Neuronal stem cell (in vitro differentiated cells): ENCODE measurements around the gene BLOC1S3. TPM values are rescaled to one million over a fixed set of nuclear protein-coding genes. Genes with fewer than 3 reads are reported as not detected.
A peak's percentile ranks its signal among the peaks of the same experiment; 100 is the strongest.

ENCODE experiments used
- DNase-seq: peaks from one replicate; pipeline ENCODE4 v3.0.0-alpha.2; 2013; ENCODE audit warnings: low spot score
- H2AFZ ChIP-seq: one replicate; pipeline ENCODE4 v1.6.1; 2013; ENCODE audit warnings: mild to moderate bottlenecking, low read length, inconsistent platforms
- H2AK5ac ChIP-seq: 2 replicates; pipeline ENCODE4 v1.6.1; 2013; ENCODE audit warnings: low read depth, mild to moderate bottlenecking, inconsistent platforms, low read length, moderate library complexity, mixed read lengths
- H2BK120ac ChIP-seq: 2 replicates; pipeline ENCODE4 v1.6.1; 2013; ENCODE audit warnings: low read depth, mild to moderate bottlenecking, inconsistent platforms, low read length, moderate library complexity, mixed read lengths
- H2BK12ac ChIP-seq: one replicate; pipeline ENCODE4 v1.6.1; 2013; ENCODE audit warnings: low read length, inconsistent platforms
- H2BK15ac ChIP-seq: 2 replicates; pipeline ENCODE4 v1.6.1; 2013; ENCODE audit warnings: mild to moderate bottlenecking, low read length, inconsistent platforms, mixed read lengths
- H2BK5ac ChIP-seq: one replicate; pipeline ENCODE4 v1.6.1; 2013; ENCODE audit warnings: inconsistent platforms, mild to moderate bottlenecking, low read length, moderate library complexity
- H3K14ac ChIP-seq: one replicate; pipeline ENCODE4 v1.6.1; 2013; ENCODE audit warnings: low read length, inconsistent platforms
- H3K18ac ChIP-seq: 2 replicates; pipeline ENCODE4 v1.6.1; 2013; ENCODE audit warnings: low read length, inconsistent platforms
- H3K23ac ChIP-seq: 2 replicates; pipeline ENCODE4 v1.6.1; 2013; ENCODE audit warnings: low read depth, mild to moderate bottlenecking, mixed read lengths, low read length, inconsistent platforms; ENCODE audit not compliant: poor library complexity
- H3K27ac ChIP-seq: replicated peaks from 3 replicates; pipeline ENCODE4 v1.5.1; 2013; ENCODE audit warnings: low read length, inconsistent platforms
- H3K27me3 ChIP-seq, 3 experiments: 2 replicates each; pipeline ENCODE4 v1.6.1; 2013; ENCODE audit warnings: low read length in 3 of 3, mild to moderate bottlenecking in 2 of 3, inconsistent platforms in 1 of 3, low read depth in 1 of 3, mixed read lengths in 1 of 3, moderate library complexity in 1 of 3; ENCODE audit not compliant: control insufficient read depth in 3 of 3, insufficient read depth in 3 of 3
- H3K36me3 ChIP-seq, 2 donors: replicated peaks in 1 of 2; 2 replicates each; pipeline ENCODE4 v1.6.1; 2013; ENCODE audit warnings: low read length in 2 of 2; ENCODE audit not compliant: control insufficient read depth in 2 of 2, insufficient read depth in 2 of 2
- H3K4ac ChIP-seq: 2 replicates; pipeline ENCODE4 v1.6.1; 2013; ENCODE audit warnings: inconsistent platforms, mild to moderate bottlenecking, low read length, moderate library complexity
- H3K4me1 ChIP-seq, 2 donors: 1 replicate in 1 of 2; 2 replicates in 1 of 2; pipeline ENCODE4 v1.6.1; 2013; ENCODE audit warnings: low read length in 2 of 2, low read depth in 1 of 2; ENCODE audit not compliant: control insufficient read depth in 2 of 2, insufficient read depth in 1 of 2
- H3K4me2 ChIP-seq: one replicate; pipeline ENCODE4 v1.6.1; 2013; ENCODE audit warnings: mild to moderate bottlenecking, low read length, inconsistent platforms; ENCODE audit not compliant: insufficient read depth, poor library complexity, severe bottlenecking
- H3K4me3 ChIP-seq, 2 donors: 2 replicates each; pipeline ENCODE4 v1.5.1; 2013; ENCODE audit warnings: low read length in 2 of 2, mild to moderate bottlenecking in 2 of 2, inconsistent platforms in 1 of 2, moderate library complexity in 1 of 2
- H3K79me1 ChIP-seq: one replicate; pipeline ENCODE4 v1.6.1; 2013; ENCODE audit warnings: low read depth, mild to moderate bottlenecking, inconsistent platforms, low read length, moderate library complexity
- H3K9ac ChIP-seq: one replicate; pipeline ENCODE4 v1.6.1; 2013; ENCODE audit warnings: mild to moderate bottlenecking, low read depth, low read length, inconsistent platforms; ENCODE audit not compliant: poor library complexity
- H3K9me3 ChIP-seq, 2 donors: replicated peaks in 1 of 2; 2 replicates each; pipeline versions ENCODE3 to v1.6.1; 2013; ENCODE audit warnings: low read length in 2 of 2, mild to moderate bottlenecking in 2 of 2, inconsistent platforms in 1 of 2, low read depth in 1 of 2, mixed read lengths in 1 of 2, moderate library complexity in 1 of 2; ENCODE audit not compliant: control insufficient read depth in 2 of 2, insufficient read depth in 1 of 2
- H4K8ac ChIP-seq: one replicate; pipeline ENCODE4 v1.6.1; 2013; ENCODE audit warnings: low read depth, mild to moderate bottlenecking, inconsistent platforms, low read length, moderate library complexity
- H4K91ac ChIP-seq: one replicate; pipeline ENCODE4 v1.6.1; 2013; ENCODE audit warnings: low read length, low read depth, mild to moderate bottlenecking, inconsistent platforms; ENCODE audit not compliant: poor library complexity
- WGBS, 2 donors: extraction: QIAGEN DNeasy Blood & Tissue Kit; methylation state at CpG; one replicate each; pipeline ENCODE4 v1.1.7; 2013; ENCODE audit warnings: missing lambda C conversion rate in 2 of 2, mixed read lengths in 1 of 2; ENCODE audit not compliant: insufficient read length in 2 of 2, insufficient replicate concordance in 1 of 2; ENCODE audit errors: extremely low coverage in 2 of 2; 5-methylcytosine and 5-hydroxymethylcytosine counted together
- polyA plus RNA-seq, 2 experiments: library from polyadenylated mRNA; stranded (reverse); fragments of 200-250 nt; gene quantifications; one replicate each; pipeline ENCODE4 v1.2.3, GENCODE V29; 2013

BLOC1S3 gene, protein sequence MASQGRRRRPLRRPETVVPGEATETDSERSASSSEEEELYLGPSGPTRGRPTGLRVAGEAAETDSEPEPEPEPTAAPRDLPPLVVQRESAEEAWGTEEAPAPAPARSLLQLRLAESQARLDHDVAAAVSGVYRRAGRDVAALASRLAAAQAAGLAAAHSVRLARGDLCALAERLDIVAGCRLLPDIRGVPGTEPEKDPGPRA
- polyA plus RNA-seq (2013, experiment 1 of 2) = 3.6 TPM
- 3.7 TPM for polyA plus RNA-seq (2013, experiment 2 of 2)

DNA sequence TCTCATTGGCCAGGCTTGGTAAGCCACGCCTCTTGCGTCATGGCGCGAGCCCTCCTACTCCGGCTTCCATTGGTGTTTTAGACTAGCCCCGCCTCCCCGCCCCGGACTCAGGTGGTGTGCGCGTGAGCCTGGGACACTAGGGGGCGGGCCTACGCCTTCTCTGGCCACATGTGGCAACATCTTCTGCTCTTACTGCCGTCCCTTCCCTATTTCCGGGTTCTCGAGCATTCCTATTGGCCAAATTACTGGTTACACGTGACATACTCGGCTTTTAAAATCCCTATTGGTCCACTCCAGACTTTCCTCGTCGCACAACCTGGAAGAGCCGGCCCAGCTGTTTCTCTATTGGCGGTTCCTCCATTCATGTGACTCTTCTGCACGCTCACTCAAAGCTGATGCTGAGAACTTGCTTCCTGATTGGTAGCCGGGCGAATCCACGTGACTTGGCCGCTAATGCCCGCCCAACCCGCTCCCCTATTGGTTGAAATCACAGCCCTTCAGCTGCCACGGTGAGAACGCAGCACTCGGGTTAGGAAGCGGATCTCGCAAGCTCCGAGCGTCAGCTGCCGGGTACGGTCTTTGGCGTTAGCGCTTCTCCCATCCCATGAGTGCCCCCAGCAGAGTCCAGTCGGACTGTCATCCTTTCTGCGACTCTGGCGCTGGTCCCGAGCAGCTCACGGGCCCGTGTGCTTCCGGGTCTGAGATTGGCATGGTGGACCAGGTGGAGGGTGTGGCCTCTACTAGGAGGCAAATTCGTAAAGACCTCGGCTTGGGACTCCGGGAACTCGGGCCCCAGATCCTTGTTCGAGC, at the start of gene BLOC1S3:
Gene BLOC1S3, plus strand, starts transcription at position 523 of the 810 bp plus-strand sequence. CDS start 513 bp downstream, outside the sequence.
- no peaks in the 10 kb centered on the region for H3K27me3 ChIP-seq
- peak within 1 kb of the TSS; percentile 61 for H3K14ac ChIP-seq
- peak within 1 kb of the TSS; percentile 90 for H3K9ac ChIP-seq
- no peak within 1 kb of the TSS for H4K91ac ChIP-seq
- H2AK5ac ChIP-seq = peak within 1 kb of the TSS; percentile 63
- H2BK120ac ChIP-seq = peak within 1 kb of the TSS; percentile 55
- peak within 1 kb of the TSS; percentile 94 for H2AFZ ChIP-seq
- WGBS, 2 donors = no CpG with 5 or more reads among the region's 51 CpGs
- H3K4me2 ChIP-seq = peak within 1 kb of the TSS; percentile 82
- no peak within 1 kb of the TSS for H3K4ac ChIP-seq
- no peaks in the 10 kb centered on the region for H3K9me3 ChIP-seq
- H4K8ac ChIP-seq = no peak within 1 kb of the TSS
- peak within 1 kb of the TSS; percentile 22 for H2BK12ac ChIP-seq
- no peak within 1 kb of the TSS for H2BK15ac ChIP-seq
- H3K23ac ChIP-seq = peak within 1 kb of the TSS; percentile 87
- peak within 1 kb of the TSS; percentile 89 for H3K18ac ChIP-seq
- H3K36me3 ChIP-seq = peaks cover 0 to 5% of the 10 kb centered on the region in 2 donors
- peaks cover 2 to 6% of the 10 kb centered on the region in 2 donors for H3K4me1 ChIP-seq
- peak within 1 kb of the TSS; percentile 91 to 97 for H3K4me3 ChIP-seq
- peak; percentile 100 for DNase-seq
- peaks cover 1% of the 10 kb centered on the region for H3K79me1 ChIP-seq
- no peak within 1 kb of the TSS for H3K27ac ChIP-seq
- no peak within 1 kb of the TSS for H2BK5ac ChIP-seq

DNA sequence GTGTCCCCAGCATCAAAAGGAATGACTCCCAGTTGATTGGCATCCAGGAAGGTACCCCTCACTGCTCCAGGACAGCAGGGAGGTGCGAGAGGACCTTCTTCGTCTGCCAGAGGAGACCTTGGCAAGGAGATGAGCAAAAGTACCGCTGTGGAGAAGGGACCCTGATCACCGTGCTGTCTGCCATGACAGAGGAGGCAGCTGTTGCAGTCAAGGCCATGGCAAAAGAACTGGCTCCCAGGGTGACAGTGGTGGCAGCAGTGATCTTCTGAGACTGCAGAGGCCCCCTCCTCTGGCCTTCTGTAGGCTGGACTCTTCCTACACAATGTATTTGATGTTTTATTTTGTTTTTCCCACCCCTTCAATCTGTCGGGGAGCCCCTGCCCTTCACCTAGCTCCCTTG, 49.8 kb upstream of the BLOC1S3 start:
- Histone ChIP-seq H4K8ac (no peak overlapping the region), H2AK5ac (no peak overlapping the region), H2BK12ac (no peak overlapping the region), H3K18ac (no peak overlapping the region), H2BK120ac (no peak overlapping the region), H3K79me1 (peaks cover 16% of the 10 kb centered on the region), H3K4me1 (peaks cover 4 to 10% of the 10 kb centered on the region in 2 donors), H2BK5ac (no peak overlapping the region), H3K36me3 (peaks cover 0 to 4% of the 10 kb centered on the region in 2 donors), H3K23ac (no peak overlapping the region), H3K27me3 (no peaks in the 10 kb centered on the region), H3K9me3 (peaks cover 0 to 2% of the 10 kb centered on the region in 2 donors), H2AFZ (no peak overlapping the region), H2BK15ac (no peak overlapping the region), H4K91ac (no peak overlapping the region), H3K14ac (no peak overlapping the region), H3K9ac (no peak overlapping the region), H3K4me3 (no peak overlapping the region), H3K4me2 (no peak overlapping the region), H3K4ac (no peak overlapping the region), H3K27ac (no peak overlapping the region)
- no peak for DNase-seq
- no CpG with 5 or more reads among the region's 5 CpGs for WGBS, 2 donors

DNA sequence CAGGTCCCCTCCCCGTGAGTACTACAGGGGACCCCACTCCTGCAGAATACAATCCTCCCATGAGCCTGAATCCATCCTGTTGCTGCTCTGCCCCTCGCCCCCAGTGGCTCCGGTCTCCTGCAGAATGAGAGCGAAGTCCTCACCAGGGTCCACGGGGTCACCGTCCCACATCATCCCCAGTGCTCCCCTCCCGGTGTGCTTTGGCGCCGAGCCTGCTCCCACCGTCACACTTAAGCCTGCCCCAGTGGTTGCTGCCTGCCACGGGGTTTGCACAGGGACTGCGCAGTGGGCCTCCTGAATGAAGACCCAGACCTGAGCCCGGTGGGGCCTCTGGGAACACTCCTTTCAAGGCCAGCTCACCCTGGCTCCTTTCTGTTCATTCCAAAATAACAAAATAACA, 48.3 kb upstream of the BLOC1S3 start:
- H3K18ac ChIP-seq = no peak overlapping the region
- no peak overlapping the region for H3K14ac ChIP-seq
- H3K23ac ChIP-seq = peak overlapping the region; percentile 60
- no peak for DNase-seq
- no peak overlapping the region for H4K8ac ChIP-seq
- H3K4ac ChIP-seq = no peak overlapping the region
- no peak overlapping the region for H4K91ac ChIP-seq
- H3K4me3 ChIP-seq = no peak overlapping the region
- peaks cover 17% of the 10 kb centered on the region for H3K79me1 ChIP-seq
- no peak overlapping the region for H2BK12ac ChIP-seq
- H2AK5ac ChIP-seq = peak overlapping the region; percentile 40
- H3K9ac ChIP-seq = no peak overlapping the region
- no peaks in the 10 kb centered on the region for H3K27me3 ChIP-seq
- no peak overlapping the region for H2BK5ac ChIP-seq
- peaks cover 0 to 2% of the 10 kb centered on the region in 2 donors for H3K9me3 ChIP-seq
- peak overlapping the region; percentile 27 for H2BK15ac ChIP-seq
- no peak overlapping the region for H2BK120ac ChIP-seq
- no peak overlapping the region for H3K4me2 ChIP-seq
- H3K27ac ChIP-seq = no peak overlapping the region
- no CpG with 5 or more reads among the region's 13 CpGs for WGBS, 2 donors
- peaks cover 4 to 10% of the 10 kb centered on the region in 2 donors for H3K4me1 ChIP-seq
- H2AFZ ChIP-seq = no peak overlapping the region
- H3K36me3 ChIP-seq = peaks cover 0 to 4% of the 10 kb centered on the region in 2 donors
